ENCODE data around the gene PHF12.

DNA sequence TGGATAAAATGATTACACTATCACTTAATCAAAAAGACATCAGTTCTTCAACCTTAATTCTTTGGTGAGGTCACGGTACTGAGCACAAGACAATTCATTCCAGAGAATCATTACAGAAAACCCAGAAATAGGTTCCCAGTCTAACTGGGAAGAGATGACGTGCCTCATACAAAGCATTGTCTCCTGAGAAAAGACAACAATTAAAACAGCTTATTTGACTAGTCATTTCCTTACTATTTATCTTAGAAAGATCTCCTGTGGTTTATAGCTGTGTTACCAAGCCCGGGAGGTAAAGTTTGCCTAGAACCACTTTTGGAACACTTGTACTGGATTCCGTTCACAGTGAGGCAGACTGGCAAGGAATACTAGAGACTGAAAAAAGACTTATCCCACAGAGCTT, 5.1 kb downstream of the PHF12 start:
- TF ChIP-seq, protein P1, sequence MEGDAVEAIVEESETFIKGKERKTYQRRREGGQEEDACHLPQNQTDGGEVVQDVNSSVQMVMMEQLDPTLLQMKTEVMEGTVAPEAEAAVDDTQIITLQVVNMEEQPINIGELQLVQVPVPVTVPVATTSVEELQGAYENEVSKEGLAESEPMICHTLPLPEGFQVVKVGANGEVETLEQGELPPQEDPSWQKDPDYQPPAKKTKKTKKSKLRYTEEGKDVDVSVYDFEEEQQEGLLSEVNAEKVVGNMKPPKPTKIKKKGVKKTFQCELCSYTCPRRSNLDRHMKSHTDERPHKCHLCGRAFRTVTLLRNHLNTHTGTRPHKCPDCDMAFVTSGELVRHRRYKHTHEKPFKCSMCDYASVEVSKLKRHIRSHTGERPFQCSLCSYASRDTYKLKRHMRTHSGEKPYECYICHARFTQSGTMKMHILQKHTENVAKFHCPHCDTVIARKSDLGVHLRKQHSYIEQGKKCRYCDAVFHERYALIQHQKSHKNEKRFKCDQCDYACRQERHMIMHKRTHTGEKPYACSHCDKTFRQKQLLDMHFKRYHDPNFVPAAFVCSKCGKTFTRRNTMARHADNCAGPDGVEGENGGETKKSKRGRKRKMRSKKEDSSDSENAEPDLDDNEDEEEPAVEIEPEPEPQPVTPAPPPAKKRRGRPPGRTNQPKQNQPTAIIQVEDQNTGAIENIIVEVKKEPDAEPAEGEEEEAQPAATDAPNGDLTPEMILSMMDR (IDR thresholded peaks at IDR 0.05; ENCODE audit: low read depth, low read length, poor library complexity, severe bottlenecking): no peak
- TF ChIP-seq EZH2phosphoT487 (IDR thresholded peaks at IDR 0.05; ENCODE audit: borderline replicate concordance, low read length): no peak
